ENCODE results near the gene EGFR.

DNA sequence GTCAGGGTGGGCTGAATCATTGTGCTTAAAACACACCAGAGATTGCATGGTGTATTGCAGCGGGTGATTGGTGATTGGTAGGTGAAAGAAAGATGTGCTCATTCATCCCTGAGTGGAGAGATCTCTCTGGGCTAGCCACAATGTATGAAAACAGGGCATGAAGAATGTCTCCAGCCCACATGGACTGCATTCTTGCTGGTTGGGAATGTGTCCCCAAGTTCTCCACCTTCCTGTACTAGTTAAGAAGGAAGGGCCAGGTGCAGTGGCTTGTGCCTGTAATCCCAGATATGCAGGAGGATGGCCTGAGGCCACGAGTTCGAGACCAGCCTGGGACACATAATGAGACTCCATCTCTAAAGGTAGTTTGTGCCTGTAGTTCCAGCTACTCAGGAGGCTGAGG is 232.5 kb downstream of the EGFR start:
- TF ChIP-seq, protein P1, sequence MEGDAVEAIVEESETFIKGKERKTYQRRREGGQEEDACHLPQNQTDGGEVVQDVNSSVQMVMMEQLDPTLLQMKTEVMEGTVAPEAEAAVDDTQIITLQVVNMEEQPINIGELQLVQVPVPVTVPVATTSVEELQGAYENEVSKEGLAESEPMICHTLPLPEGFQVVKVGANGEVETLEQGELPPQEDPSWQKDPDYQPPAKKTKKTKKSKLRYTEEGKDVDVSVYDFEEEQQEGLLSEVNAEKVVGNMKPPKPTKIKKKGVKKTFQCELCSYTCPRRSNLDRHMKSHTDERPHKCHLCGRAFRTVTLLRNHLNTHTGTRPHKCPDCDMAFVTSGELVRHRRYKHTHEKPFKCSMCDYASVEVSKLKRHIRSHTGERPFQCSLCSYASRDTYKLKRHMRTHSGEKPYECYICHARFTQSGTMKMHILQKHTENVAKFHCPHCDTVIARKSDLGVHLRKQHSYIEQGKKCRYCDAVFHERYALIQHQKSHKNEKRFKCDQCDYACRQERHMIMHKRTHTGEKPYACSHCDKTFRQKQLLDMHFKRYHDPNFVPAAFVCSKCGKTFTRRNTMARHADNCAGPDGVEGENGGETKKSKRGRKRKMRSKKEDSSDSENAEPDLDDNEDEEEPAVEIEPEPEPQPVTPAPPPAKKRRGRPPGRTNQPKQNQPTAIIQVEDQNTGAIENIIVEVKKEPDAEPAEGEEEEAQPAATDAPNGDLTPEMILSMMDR (IDR thresholded peaks at IDR 0.05; ENCODE audit: poor library complexity): no peak
- TF ChIP-seq EZH2phosphoT487 (IDR thresholded peaks at IDR 0.05; ENCODE audit: low read depth, severe bottlenecking, unreplicated experiment): no peak
- TF ChIP-seq EZH2 (IDR thresholded peaks at IDR 0.05; ENCODE audit: borderline replicate concordance): no peak

All from hepatocyte (in vitro differentiated cells).